Activated CD8-positive, alpha-beta memory T cell treated with anti-CD3 and anti-CD28 coated beads for 48 hours (primary cell): Measurements from ENCODE around the gene KCTD1.
A peak's percentile ranks its signal among the peaks of the same experiment; 100 is the strongest.

Experiments used
- DNase-seq, 3 experiments: peaks; one replicate each; pipeline ENCODE4 v3.0.0-alpha.2; 2020; ENCODE audit warnings: low read depth in 2 of 3, low spot score in 2 of 3

The KCTD1 gene

DNA sequence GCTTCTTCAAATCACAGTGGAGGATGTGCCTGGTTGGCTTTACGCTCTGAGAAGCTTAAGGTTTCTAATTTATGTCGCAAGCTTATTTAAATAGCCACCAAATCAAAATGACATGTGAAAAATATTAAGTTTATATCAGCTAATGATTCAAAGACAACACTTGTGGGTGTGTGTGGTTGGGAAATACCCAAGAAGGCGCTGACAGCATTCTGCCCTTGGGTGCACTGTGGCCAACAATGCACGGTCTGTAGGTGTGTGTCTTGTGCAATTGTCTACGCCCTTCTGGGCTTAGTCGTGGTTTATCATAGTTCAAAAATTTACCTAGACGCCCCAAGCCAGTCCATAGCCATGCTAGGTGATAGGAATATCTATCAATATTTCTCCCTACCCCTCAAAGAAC, 60.9 kb downstream of the KCTD1 start:
- DNase-seq, result peak in 1 of 3 experiments; percentile 12

DNA sequence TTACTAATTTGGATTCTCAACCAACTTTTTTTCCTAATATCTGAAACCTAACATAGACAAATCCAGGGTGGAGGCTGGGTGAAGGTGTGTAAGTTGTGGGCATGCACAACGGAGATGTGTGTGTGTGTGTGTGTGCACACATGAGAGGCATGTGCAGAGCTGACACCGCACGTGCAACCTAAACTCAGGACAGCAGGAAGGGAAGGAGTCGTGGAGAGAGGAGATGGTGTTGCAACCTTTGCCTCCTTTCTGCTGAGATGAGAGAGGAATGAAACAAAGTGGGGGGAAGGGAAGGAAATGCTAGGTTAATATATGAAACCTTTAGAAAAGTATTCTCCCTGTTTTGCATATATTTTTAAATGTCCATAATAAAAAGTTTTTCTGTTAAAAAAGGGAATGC, 64.7 kb downstream of the KCTD1 start:
- DNase-seq, result no peak

DNA sequence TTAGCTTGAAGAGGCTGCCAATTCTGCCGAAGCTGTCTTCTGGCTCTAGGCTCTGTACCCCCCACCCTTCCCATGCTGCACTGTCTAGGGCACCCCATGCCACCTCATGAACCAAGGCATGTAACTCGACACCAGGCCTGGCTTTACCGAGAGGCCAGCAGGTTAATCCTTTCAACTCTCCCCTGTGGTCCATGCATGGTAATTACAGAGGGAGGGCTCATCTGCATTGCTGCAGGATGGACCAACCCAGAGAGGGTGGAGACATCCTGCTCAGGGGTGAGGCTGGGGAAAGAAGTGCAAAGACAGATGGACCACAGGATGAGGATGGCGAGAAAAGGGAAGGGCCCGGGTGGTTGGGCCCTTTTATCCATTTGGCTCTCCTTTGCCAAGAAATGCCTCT, 65.8 kb downstream of the KCTD1 start:
- DNase-seq, result no peak

DNA sequence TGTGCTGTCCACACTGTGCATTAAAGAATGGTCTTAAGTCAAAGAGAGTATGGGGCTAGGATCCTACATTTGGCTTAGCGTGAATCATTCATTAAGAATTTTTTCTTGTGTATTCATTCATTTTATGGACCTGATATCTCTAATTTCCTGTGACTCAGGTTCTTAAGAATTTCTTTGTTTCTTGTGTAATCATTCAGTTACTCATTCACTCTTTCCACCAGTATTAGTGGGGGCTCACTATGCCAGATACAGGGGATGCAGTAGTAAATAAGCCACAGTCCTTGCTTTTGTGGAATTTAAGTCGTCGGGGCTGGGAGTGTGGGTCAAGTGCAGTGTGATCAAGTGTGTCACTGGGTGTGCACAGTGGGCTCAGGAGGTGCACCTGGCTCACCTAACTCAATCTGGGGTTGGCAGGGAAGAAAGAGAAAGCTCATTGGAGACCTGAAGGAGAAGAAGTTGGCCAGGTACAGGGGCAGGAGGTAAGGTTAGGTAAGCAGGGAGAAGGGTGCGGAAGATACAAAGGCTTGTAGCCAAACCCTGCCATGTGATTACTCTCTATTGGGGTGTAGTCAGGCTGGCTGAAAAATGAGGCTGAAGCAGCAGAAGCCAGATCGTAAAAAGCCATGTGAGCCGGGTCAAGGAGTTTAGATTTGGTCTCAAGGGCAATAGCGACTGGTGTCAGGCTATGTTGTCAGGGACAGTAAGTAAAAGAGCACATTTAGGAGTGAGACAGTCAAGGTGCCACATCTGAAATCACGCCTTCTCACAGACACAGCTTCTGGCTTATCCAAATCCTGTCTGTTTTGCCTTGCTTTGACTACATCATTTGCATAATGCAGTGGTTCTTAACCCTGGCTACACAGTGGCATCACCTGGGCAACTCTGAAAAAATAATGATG, 67.2 kb downstream of the KCTD1 start:
- DNase-seq, result no peak

DNA sequence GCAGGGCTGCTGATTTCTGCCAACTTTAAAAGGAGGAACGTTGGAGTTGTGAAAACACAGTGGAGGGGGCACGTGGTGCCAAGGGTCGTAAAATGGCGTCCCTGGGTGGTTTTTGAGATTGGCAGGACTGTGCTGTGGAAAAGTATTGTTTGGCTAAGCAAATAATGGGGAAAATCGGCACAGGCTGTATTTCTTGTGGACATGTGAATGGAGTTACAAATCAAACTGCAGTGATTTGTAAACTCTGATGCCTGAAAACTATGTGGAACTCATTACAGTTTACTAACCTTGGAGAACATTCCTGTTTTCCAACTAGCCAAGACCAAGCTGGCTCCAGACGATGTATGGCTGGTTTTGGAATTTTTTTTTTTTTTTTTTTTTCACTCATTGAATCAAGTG, 68.7 kb downstream of the KCTD1 start:
- DNase-seq, result no peak

DNA sequence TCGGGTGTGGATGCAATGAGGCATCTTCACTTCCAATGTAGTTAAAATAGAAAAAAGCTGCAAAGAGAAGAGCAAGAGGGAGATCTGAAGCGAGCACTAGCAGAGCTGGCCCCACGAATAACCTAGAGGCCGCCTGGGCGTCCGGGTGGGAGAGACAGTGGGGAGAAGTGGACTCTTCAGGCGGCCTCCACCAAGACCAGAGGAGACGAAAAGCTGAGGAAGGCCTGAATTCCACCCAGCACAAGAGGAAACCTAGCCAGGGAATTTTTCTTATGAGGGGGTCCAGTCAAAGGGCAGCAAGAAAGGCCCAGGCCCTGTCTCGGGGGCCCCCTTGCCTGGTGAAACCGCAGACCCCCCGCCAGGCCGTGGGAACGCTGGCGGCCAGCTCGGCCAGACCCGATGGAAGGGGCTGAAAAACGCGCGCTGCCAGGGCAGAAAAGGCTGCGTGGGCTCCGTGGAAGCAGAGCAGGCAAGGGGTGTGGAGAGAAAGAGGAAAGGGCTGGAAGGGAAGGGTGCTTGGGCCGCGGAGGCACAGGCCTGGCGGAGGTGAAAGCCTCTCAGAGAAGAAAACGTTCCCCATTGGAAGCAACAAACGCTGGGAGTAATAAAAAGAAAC, 69.2 kb downstream of the KCTD1 start:
- no peak for DNase-seq

DNA sequence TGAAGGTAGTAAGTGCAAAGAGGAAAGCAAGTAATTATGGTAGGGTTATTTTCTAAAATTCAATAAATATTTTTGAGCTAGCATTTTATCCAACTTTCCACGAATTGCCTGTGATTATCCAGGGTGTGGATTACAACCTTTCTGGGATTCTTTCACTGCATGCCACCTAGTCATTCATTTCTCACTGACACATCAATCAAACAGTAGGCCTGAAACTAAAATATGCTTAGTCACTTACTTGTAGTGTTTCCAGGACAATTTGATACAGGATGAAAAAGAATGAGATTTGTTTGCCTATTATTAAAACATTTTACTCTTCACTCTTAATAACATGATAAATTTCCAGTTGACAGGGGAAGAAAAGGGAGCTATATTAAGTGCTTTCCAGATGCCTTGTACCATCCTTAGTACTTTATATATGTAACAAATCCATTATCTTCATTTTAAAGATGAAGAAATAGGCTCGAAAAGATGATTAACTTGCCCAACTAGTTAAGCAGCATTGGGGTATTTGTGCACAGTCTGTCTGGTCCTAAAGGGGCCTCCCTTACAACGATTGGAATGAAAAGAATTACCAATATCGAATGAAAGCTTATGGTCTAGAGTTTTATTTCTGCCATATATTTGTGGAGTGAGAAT, 70.4 kb downstream of the KCTD1 start:
- DNase-seq, result no peak

DNA sequence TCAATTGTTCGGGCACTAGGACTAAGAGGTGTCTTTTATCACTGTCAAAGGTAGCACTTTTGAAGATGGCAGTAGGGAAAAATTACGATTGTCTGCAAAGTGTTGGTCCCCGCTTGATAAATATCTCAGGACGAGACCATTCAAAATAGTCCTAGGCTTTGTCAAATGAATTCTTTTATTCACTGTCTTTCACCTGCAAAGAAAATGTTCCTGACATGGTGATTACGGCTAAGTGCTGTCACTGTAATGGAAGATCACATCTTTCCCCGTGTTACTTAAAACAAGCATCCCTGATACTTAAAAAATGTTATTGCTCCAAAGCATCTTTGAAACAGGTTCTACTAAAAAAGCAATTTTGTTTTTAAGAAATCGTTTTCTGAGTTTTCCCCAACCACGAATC, 71.7 kb downstream of the KCTD1 start:
- no peak for DNase-seq

DNA sequence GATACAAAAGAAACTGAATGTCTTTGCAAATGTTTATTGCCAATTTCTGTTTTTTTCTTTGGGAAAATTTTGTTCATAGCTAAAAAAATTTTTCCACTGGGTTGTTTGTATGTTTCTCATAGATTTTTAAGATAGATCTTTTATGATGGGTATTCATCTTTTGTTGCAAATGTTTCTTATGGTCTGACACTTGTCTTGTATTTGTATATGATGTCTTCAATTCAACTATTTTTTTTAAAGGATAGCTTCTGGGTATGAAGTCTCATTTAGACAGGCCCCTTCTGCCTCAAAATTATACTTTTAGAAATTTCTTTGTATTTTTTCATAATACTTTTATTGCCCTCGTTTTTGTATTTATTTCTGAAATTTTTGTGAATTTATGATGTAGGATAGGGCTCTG, 73.8 kb downstream of the KCTD1 start:
- DNase-seq, result no peak

DNA sequence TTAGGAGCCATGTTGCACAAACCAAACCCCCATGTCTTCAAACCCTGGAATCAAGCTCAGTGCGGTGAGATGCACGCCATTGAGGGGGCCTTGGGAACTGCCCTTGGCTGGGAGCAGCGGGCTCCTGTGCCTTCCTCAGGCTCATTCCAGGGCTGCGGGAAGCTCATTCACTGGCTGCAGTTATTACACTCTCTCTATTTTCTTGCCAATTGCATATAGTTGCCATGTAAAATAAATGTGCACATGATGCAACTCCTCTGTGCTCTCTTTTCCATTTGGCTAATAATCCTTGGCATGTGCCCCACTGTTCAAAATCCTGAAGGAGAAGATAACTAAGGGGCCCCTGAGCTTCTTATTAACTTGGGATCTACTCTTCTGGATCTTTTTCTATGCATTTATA, 74.7 kb downstream of the KCTD1 start:
- DNase-seq, result no peak

DNA sequence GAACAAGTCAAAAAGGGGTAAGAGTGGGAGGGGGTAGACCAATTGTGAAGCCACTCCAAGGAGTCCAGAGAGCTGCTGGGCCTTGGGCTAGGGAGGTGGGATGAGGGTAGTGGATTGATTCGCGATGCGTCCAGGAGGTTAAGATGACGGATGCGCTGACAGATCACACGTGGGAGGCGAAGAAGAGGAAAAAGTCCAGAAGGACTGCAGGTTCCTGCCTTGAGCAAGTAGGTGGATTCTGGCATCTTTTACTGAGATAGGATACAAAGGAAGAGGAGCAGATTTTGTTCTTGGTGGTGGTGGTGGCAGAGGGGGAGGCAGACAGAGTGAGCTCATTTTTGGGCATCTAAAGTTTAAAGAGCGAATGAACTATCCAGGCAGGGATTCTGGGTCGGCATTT, 76.5 kb downstream of the KCTD1 start:
- no peak for DNase-seq

DNA sequence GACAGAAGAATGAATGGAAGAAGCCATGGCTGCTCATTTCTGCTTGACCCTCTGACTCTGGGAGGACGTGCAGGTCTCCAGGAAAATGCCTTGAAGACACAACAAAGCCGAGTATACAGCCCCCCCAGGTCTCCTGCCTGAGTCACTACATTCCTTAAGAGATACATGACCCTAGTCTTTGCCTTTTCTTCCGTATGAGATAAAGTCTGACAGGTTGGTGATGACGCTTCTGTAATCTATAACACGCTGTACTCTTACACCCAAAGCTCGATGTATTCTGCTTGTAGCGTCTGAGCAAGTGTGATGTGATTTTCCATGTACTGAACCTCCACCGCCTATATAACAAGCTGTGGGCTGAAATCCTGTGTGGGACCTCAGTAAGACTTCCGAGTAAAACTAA, 77.3 kb downstream of the KCTD1 start:
- no peak for DNase-seq

DNA sequence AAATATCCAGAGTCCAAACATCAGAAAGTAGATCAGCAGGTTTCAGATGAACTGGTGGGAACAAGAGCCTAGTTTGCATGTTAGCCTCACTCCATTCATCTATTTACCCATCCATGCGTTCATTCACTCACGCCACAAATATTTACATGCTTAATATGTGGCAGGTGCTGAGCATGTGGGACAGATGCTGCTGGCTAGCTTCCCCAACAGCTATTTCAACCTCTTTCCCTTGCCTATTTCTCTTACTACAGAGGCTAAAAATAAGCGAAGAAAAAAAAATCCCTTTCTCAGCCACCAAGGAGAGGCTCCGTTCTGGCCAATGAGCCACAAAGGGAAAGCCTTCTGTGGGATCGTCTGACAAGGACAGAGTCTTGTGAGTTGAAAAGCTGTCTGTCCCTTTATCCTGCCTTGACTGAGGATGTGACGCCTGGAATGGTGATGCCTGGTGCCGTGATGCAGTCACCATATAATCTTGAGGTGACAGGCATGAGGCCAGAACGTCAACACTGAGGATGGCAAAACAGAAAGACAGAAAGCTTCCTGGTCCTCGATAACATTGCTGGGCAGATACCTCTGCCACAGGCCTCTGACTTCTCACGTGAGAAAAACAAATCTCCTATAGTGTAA, 78.2 kb downstream of the KCTD1 start:
- DNase-seq, result no peak

DNA sequence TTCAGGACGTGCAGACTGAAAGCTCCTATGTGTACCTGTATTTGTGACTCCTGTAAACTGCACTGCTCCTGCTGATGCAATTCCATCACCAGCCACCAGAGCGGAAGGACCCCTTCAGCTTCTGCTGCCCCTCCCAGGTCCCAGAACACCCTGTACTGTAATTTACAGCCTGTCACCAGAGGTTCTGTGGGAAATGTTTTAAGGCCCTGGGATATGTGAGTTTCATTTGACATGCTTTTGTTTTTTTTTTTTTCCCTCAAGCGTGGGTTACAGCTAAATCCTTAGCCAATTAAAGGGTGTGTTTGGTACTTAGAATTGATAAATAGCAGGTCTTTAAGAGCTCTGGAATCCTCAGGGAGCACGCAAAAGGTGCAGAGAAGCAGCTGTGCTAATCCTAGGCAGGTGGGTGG, 79.4 kb downstream of the KCTD1 start:
- no peak for DNase-seq

DNA sequence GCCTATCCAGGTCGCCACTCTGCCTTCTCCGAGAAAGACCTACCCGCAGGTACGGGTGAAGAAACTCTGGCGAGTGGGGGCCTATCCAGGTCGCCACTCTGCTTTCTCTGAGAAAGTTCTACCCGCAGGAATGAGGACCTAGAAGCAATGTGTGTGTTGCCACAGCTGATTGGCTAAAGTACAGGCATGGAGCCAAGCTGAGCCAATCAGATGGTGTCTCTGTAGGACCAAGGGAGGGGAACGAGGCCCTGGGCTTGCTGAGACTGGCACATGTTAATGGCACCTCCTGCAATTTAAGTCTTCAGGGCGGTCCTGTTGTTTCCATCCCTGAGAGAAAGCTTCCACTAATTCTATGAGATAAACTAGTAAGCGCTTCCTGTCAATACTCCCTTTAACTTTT, 82.3 kb downstream of the KCTD1 start:
- no peak for DNase-seq

DNA sequence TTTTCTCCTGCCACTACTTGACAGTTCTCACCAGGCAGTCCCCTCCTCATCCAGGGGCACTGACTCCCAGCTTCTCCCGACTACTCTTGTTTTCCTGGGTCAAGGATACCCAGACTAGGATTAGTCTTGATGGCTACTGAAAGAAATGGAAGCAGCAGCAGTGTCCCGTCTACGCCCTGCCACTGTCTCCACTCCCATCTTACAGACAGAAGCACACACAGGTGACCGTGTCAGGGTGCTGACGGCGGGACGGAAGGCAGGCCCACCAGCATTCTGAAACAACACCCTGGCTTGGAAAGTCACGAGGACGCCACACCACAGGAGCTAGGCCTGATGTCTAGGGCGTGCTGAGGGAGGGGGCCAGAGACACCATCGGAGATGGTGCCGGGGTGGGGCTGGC, 82.9 kb downstream of the KCTD1 start:
- DNase-seq, result no peak

DNA sequence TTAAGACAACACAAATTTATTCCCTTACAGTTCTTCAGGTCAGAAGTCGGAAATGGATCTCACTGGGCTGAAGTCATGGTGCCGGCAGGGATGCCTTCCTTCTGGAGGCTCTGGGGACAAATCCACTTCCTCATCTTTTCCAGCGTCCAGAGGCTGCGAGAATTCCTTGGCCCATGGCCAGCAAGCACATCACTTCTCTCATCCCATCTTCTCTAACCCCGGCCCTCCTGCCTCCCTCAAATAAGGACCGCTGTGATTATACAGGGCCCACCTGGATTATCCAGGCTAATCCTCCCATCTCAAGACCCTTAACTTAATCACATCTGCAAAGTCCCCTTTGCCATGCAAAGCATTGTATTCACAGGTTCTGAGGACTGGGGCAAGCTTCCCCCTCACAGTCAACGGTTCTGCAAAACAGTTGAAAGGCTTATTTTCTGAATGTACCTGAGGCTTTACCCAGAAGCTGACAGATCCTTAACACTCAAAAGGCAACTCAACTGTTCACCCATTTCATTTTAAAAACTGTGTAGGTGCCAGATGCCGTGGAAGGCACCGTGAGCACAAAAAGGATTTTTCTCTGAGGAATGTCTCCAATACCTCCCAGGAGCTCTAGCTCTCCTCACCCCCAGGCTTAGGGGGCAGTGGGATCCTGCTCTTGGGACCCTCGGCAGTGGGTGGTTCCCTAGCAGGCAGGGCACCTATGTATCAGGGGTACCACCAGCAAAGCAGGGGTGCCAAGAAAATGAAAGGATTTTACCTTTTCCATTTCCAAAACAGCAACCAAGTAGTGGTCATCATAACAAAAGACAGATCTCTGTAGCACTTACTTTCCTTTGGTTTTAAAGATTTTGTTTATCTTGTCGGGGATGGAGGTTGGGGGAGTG, 84.0 kb downstream of the KCTD1 start:
- no peak for DNase-seq

DNA sequence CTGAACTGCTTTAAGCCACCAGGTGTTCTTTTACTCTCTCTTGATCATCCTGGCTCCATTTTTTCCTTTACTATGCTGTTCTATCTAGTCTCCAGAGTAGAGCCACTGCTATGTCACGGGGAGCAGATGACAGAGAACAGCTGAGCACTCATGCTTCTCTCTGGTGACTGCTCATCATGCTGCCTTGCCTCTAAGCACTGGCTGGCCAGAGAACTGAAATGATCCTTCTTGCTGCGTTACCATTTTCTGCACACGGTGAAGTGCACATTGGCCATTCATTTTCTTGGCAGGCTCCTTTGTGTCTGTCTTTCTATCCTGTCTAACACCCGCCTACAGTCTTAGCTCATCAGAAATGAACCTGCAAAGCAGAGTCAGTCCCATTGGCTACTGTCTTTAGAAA, 86.0 kb downstream of the KCTD1 start:
- DNase-seq, result no peak

DNA sequence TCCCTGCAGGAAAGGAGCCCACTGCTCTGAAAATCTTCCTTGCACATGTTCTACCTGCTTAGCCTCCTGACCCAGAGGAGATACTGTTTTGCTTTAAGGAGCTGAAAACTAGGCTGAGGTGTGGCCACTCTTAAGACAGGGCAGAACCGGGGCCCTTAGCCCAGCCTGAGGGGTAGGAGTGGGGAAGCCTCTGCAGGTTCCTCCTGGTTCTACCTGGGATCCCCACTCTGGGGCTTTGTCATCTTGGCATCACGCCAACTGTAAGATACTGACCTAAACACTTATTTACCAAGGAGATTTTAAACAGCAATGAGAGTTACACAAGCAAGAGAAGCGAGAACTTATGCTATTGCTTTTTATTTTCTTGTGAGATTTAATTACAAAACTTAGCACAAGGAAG, 86.9 kb downstream of the KCTD1 start:
- no peak for DNase-seq

DNA sequence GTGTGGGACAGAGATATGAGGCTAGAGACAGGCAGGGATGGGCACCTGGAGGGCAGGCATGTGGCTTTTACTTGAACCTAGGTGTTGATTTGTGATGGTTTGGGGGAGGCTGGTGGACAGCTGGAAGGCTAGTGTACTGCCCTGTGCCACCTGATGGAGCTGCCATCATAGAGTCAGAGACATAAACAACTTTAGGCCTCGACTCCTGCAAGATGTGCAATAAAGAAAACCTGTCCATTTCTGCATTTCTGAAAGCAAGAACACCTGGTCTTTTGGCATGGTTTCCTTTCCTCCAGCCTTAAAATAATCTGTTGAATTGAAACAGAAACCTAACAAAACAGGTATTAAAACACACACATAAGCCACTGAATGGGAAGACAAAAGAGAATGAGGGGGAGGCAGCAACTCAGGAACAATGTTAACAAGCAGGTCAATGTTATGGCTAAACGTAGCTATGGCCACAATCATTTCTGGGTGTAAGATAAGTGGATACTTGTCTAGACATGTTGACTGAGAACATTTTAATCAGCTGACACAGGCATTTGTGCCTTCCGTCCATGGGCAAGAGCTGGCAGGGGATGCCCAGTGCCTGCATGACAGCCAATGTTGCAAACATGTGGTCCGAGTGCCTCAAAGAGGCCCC, 87.8 kb downstream of the KCTD1 start:
- no peak for DNase-seq
